Left kidney (tissue), 8 donors: ENCODE measurements around the gene ERCC8. TPM values are rescaled to one million over a fixed set of nuclear protein-coding genes. Genes with fewer than 3 reads are reported as not detected.
"Not testable (repeated sequence)": the region's sequence is repeated elsewhere in the genome, so short reads cannot be mapped to it uniquely, and the experiment has no call there.

Source experiments
- DNase-seq: peaks from one replicate; pipeline ENCODE4 v3.0.0-alpha.2; 2013
- long read RNA-seq, 8 donors: transcript quantifications; one replicate each; lab custom pipeline, GENCODE V29; 2026
- polyA plus RNA-seq: library from polyadenylated mRNA; unstranded; fragments of 120-200 nt; gene quantifications from one replicate; pipeline ENCODE4 v1.2.1, GENCODE V29; 2013; ENCODE audit not compliant: insufficient read length

ERCC8 gene, protein sequence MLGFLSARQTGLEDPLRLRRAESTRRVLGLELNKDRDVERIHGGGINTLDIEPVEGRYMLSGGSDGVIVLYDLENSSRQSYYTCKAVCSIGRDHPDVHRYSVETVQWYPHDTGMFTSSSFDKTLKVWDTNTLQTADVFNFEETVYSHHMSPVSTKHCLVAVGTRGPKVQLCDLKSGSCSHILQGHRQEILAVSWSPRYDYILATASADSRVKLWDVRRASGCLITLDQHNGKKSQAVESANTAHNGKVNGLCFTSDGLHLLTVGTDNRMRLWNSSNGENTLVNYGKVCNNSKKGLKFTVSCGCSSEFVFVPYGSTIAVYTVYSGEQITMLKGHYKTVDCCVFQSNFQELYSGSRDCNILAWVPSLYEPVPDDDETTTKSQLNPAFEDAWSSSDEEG
- polyA plus RNA-seq: 29.7 TPM
- long read RNA-seq, donor 1, transcript ERCC8-201 (12 exons, 2,017 nt): major isoform, 6 of 6 reads
- long read RNA-seq, donor 1, partial matches to known transcripts: 0 of 6 reads
- long read RNA-seq, donor 1, other reads (novel, unspliced or antisense): 0 of 6 reads
- long read RNA-seq, donor 2, partial matches to known transcripts: 113 of 132 reads
- long read RNA-seq, donor 2, other reads (novel, unspliced or antisense): 17 of 132 reads
- long read RNA-seq, donor 3, partial matches to known transcripts: 0 of 2 reads
- long read RNA-seq, donor 3, other reads (novel, unspliced or antisense): 0 of 2 reads
- long read RNA-seq, donor 4: 0 reads
- long read RNA-seq, donor 5, transcript ERCC8-201 (12 exons, 2,017 nt): major isoform, 6 of 217 reads
- long read RNA-seq, donor 5, partial matches to known transcripts: 198 of 217 reads
- long read RNA-seq, donor 5, other reads (novel, unspliced or antisense): 13 of 217 reads
- long read RNA-seq, donor 6, partial matches to known transcripts: 0 of 3 reads
- long read RNA-seq, donor 6, other reads (novel, unspliced or antisense): 0 of 3 reads
- long read RNA-seq, donor 7, transcript ERCC8-201 (12 exons, 2,017 nt): major isoform, 6 of 7 reads
- long read RNA-seq, donor 7, partial matches to known transcripts: 0 of 7 reads
- long read RNA-seq, donor 7, other reads (novel, unspliced or antisense): 0 of 7 reads
- long read RNA-seq, donor 8, partial matches to known transcripts: 0 of 2 reads
- long read RNA-seq, donor 8, other reads (novel, unspliced or antisense): 0 of 2 reads

DNA sequence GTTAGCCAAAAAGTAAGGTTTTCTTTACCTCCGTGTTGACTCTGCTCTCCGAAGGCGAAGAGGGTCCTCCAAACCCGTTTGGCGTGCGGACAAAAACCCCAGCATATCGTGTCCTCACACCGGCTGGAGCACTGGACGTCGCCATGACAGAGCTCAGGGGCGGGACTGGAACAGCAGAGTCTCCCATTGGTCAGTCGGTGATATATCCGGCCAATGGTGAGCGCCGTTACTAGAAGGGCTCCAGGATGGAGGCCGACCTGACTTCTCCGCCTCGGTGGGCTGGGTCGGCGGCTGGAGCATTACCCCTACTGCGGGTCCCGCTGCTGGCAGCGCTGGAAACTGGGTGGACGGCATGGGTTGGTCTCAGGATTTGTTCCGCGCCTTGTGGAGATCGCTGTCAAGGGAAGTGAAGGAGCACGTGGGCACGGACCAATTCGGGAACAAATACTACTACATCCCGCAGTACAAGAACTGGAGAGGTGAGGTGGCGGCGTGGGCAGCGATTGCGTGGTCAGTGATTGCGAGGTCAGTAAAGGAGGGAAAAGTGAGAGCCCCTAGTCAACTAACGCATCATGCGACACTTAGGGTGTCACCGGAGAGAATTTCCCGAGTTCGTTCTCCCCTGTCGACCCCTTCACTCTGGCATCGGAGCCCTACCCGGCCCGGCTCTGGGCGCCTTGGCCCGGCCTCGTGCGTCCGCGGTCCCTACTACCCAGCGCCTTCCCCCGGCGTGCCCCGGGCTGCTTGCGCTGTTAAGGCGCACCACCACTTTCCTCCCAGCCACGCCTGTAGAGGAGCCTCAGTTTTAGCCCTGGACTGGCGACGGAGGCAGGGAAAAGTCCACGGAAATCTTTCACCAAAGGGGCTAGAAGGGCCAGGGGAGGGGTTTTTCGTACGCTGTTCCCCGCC lies at the start of gene ERCC8, which contains the start of gene NDUFAF2:
Gene ERCC8, minus strand, starts transcription at position 167 of the 909 bp plus-strand sequence. Its CDS starts 62 bp downstream, at position 105.
Gene NDUFAF2, plus strand, starts transcription at position 302 of the 909 bp plus-strand sequence. Its CDS starts 51 bp downstream, at position 353.
- DNase-seq: peak; percentile 94

DNA sequence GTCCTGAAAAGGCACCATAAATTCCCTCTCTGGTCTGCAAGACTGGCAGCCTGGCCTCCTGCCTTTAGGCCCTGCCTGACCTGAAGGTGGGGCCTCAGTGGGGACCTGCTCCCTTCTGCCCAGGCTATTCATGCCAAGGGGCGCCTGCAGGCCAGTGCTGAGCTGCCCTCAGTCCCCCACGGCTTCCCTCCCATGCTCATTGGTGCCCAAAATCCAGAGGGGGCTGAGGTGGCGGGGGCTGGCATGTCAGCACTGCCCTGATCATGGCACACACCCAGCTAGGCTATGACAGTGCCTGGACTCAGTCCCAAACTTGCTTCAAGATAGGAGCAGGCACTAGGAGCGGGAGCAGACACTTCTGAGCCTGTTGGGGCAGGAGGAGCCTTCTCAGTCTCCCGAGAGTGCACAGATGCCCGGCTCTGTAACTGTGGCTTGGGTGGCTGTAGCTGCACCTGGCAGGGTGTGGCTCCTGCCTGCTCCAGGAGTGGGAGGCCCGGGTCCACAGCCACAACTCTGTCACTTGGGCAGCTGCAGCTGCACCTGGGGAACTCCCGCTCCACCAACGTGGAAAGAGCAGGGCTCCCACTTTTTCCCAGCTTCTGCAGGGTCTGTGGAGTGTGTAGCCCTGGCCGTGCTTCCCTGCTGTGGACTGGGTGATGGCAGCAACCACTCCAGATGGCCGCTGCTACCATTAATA lies 49.2 kb upstream of the ERCC8 start:
- no peak for DNase-seq

DNA sequence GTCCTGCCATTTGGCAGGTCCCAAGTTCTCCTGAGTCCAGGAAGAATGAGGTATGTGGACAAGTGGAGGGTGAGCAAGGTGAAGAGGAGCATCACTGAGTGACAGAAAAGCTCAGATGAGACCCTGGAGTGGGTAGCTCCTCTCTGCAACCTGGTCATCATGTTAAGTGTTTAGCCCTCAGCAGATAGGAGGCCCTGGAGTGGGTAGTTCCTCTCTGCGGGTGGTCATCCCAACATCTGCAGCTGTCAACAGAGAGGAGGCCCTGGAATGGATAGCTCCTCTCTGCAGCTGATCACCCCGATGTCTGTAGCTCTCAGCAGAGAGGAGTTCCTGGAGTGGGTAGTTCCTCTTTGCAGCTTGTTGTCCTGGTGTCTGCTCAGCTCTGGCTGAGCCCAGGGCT lies 48.6 kb upstream of the ERCC8 start:
- DNase-seq: no peak

DNA sequence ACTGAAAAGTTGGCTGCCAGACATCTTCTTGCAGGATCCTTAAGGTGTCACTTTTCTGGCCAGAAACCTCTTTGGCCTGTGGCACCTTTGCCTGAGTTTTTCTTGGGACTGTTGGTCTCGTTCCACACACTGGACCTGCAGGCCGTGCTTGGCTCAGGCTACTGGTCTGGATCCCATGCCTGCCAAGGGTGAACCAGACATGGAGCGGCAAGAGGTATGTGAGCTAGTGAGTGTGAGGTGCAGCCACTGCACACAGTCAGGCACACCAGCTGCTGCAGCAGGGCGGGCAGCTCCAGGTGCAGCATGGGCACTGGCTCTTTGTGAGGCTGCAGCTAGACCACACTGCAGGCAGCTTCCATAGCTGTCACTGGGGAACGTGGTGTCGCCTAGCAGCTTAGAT lies 48.0 kb upstream of the ERCC8 start:
- DNase-seq: no peak

DNA sequence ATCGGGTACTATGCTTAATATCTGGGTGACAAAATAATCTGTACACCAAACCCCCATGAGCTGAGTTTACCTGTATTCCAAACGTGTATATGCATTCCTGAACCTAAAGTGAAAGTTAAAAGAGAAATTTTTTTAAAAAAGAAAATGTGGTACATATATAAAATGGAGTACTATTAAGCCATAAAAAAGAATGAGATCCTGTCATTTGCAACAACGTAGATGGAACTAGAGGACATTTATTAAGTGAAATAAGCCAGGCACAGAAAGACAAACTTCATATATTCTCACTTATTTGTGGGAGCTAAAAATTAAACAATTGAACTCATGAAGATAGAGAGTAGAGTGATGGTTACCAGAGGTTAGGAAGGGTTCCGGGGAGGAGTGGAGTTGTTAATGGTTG lies 44.9 kb upstream of the ERCC8 start:
- no peak for DNase-seq

DNA sequence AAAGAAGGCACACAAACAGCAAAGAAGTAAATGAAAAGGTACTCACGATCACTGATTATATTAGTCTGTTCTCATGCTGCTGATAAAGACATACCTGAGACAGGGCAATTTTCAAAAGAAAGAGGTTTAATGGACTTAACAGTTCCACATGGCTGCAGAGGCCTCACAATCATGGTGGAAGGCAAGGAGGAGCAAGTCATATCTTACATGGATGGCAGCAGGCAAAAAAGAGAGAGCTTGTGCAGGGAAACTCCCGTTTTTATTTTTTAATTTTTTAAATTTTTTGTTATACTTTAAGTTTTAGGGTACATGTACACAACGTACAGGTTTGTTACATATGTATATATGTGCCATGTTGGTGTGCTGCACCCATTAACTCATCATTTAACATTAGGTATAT lies 37.3 kb upstream of the ERCC8 start:
- DNase-seq: not testable (repeated sequence)

DNA sequence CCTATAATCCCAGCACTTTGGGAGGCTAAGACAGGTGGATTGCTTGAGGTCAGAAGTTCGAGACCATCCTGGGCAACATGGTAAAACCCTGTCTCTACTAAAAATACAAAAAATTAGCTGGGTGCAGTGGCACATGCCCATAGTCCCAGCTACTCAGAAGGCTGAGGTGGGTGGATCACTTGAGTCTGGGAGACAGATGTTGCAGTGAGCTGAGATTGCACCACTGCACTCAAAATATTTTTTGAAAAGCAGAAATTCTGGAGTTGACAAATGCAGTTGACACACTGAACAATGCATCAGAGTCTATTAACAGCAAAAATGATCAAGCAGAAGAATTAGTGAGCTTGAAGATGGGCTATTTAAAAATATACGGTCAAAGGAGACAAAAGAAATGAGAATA lies 35.6 kb upstream of the ERCC8 start:
- no peak for DNase-seq

DNA sequence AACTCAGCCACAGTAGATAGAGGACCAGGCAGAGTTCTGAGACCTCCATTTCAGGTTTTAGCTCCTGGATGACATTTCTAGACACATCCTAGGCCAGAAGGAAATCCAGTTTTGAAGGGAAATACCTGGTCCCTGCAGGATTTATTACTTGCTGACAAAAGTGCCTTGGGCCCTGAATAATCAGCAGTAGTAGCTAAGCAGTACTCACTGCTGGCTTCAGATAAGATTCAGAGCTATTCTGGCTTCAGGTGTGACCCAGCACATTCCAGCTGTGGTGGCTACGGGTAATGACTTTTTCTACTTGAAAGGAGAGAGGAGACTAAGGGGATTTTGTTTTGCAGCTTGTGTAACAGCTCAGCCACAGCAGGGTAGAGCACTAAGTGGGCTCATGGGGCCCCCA lies 34.1 kb upstream of the ERCC8 start:
- DNase-seq: no peak

DNA sequence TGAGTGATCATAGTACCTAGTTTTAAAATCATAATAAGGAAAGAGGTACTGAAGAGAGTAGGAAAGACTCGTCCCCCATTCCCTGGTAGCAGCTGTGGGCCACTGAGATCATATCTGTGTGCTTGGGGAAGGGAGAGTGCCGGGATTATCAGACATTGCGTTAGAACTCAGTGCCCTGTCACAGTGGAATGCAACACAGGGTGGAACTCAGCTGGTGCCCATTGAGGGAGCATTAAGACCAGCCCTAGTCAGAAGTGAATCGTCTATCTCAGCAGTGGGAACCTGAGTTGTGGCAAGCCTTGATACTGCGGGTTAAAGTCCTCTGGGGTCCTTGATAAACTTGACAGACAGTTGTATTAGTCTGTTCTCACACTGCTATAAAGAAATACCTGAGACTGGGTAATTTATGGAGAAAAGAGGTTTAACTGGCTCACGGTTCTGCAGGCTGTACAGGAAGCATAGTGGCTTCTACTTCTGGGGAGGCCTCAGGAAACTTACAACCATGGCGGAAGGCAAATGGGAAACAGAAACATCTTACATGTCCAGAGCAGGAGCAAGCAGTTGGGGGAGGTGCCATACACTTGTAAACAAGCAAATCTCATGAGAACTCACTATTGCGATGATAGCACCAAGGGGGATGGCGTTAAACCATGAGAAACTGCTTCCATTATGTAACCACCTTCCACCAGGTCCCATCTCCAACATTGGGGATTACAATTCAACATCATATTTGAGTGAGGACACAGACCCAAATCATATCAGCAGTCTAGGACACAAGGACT lies 33.3 kb upstream of the ERCC8 start:
- no peak for DNase-seq

DNA sequence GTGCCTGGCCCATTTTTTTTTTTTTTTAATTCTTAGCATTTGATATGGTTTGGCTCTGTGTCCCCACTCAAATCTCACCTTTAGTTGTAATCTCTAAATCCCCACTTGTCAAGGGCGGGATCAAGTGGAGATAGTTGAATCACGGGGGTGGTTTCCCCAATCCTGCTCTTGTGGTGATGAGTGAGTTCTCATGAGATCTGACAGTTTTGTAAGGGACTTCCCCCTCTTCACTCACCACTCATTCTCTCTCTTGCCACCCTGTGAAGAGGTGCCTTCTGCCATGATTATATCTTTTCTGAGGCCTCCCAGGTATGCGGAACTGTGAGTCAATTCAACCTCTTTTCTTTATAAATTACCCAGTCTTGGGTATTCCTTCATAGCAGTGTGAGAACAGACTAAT lies 27.4 kb upstream of the ERCC8 start:
- no peak for DNase-seq

DNA sequence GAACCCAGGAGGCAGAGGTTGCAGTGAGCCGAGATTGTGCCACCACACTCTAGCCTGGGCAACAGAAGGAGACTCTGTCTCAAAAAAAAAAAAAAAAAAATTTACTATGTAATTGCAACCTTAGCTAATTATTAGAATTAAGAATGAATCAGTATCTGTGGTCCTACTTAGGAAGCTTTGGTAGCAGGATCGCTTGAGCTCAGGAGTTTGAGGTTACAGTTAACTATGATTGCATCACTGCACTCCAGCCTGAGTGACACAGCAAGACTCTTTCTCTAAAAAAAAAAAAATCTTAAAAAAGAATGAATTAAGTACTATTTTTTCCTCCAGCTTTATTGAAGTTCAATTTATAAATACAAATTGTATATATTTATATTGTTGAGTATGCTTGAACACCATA lies 16.8 kb upstream of the ERCC8 start:
- no peak for DNase-seq

DNA sequence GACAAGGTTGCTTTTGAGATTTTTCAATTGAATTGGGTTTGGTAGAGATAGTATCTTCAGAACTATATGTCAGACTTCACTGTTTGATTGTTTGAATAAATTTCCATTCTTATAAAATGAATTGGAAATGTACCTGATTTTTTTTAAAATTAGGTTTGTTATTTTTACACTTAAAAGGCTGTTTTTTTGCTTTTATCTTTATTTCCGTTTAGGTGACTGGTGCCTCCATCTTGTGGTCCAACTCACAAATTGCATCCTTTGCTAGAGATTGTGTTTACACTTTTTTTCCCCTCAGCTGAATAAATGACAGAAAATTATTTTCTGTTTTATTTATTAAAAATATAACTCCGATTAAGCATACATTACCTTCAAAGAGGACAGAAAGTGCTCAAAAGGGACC lies 15.7 kb upstream of the ERCC8 start:
- no peak for DNase-seq

DNA sequence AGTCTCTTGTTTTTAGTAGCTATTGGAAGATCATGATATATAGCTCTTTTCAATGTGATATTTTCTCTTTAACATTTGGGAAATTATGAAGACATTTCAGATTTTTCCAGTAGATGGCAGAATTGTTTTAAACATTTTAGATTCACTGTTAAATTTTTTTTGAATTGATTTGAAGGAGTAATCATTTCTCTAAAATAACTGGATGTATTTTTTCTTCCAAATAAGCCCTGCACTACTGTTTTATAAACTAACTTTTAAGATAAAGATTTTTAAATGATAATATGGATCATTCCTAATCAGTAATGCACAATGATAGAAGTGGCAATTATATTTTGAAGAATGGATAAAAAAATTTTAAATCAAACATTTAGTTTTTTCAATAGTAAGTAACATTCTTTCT lies 14.3 kb upstream of the ERCC8 start:
- DNase-seq: peak; percentile 14

DNA sequence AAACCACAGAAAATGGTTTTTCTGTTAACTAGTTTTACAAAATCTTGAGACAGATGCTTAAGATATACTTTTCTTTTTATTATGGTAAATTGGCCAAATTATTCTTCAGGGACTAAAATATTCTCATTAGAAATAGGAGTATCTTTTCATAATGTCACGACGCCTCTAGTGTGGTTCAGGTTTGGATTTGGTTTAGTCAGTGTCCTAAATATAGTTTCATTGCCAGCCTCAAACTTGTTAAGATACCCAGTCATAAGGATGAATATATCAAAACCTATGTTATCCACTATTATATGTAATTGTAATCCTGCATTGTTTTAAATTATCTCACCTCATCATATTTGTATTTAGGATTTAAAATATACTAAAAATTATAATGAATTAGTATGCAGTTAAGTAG lies 13.8 kb upstream of the ERCC8 start:
- no peak for DNase-seq

DNA sequence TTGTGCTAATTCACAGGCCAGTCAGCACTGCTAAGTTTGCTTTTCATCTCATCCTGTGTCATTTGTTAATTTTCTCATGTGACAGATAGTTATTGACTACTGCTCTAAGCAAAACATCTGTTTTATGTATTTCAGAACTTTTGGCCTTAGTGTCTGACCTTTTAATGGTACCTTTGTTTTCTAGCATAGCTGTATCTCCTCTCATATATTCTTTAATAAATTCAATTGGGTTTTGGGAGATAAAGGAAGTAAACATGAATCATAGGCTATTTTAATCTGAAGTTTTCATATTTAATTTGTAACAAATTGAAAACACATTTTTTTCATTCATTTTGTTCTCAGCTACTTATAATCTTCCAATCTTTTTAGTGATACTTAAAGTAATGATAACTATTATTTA lies 13.2 kb upstream of the ERCC8 start:
- DNase-seq: no peak

DNA sequence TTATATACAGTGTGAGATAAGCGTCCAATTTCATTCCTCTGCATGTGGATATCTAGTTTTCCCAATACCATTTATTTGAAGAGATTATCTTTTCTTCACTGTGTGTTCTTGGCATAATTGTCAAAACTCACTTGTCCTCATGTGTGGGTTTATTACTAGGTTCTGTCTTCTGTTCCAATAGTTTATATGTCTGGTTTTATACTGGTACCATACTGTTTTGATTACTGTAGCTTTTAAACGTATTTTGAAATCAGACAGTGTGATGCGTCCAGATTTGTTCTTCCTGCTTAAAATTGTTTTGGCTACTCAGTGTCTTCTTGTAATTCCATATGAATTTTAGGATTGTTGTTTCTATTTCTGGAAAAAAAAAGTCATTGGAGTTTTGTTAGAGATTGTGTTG lies 10.4 kb upstream of the ERCC8 start:
- no peak for DNase-seq

DNA sequence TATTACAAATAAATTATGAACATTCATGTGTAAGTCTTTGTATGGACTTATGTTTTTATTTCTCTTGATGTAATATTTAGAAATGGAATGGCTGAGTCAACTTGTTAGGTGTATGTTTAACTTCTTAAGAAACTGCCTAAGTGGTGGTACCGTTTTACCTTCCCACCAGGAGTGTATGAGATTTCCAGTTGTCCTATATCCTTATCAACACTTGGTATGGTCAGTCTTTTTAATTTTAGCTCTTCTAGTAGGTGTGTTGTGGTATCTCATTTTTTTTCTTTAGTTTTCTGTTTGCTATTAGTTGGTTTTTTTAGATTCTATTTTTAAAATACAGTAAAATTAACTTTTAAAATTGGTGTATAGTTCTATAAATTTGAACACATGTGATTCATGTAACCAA lies 3.9 kb upstream of the ERCC8 start:
- no peak for DNase-seq

DNA sequence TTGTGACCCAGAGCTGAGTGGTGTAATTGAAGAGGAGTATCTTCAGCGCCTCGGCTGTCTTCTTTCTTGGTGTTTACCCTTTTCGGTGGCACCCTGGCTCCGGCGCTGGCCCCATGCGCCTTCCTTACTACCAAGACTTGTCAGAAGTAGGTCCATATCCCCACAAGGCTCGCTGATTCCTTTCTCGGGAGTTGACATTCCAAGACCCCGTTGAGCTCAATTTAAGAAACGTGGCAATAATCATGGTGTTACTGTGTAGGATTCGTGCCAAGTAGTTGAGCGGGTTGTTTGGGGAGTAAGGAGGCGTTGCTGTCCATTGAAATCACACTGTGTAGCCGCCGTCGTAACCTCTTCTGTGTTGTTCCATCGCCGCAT lies 930 bp upstream of the ERCC8 start:
- peak; percentile 34 for DNase-seq

DNA sequence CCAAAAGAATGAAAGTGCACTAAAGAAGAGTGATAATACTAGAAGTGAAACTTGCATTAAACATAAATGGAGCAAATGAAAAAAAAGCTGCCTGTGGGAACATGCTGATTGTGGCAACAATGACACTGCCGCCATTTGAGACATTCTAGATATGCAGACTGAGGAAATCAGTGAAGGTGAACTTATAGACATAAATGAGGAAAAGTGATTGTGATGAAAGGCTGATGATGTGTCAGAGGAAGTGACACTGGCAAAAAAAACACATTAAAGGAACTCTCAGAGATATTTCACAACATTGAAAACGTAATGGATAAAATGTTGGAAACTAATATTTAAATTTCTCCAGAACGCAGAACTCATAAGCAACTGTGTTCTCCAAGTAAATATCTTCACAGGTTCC lies 1.2 kb downstream of the ERCC8 start:
- no peak for DNase-seq

DNA sequence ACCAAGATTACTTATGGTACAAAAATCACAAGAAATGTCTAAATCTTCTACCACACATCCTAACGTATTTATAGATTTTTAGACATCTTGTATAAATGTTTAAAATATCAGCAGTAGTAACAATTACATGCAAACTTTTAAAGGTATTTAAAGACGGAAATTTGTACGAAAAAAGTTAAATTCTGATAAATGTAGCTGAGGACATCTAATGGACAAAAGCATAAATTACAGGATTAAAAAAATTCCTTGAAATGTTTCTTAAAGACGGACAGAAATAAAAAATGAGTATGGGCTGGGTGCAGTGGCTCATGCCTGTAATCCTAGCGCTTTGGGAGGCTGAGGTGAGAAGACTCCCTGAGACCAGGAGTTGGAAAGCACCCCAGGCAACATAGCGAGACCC lies 15.8 kb downstream of the ERCC8 start:
- no peak for DNase-seq
